Ishikawa (cell line): ENCODE data around the gene TFRC.

ENCODE experiments used
- CEBPB ChIP-seq: IDR thresholded peaks from 2 replicates; pipeline ENCODE4 v1.6.1; 2012
- CREB1 ChIP-seq: IDR thresholded peaks from 2 replicates; pipeline ENCODE4 v1.6.1; 2012; ENCODE audit warnings: low read depth
- EGR1 ChIP-seq: IDR thresholded peaks from 2 replicates; pipeline ENCODE4 v1.6.1; 2012
- EP300 ChIP-seq: IDR thresholded peaks from 2 replicates; pipeline ENCODE4 v1.6.1; 2012; ENCODE audit warnings: borderline replicate concordance
- FOXM1 ChIP-seq: IDR thresholded peaks from 2 replicates; pipeline ENCODE4 v1.6.1; 2012; ENCODE audit warnings: low read depth, borderline replicate concordance
- NFIC ChIP-seq: IDR thresholded peaks from 2 replicates; pipeline ENCODE4 v1.6.1; 2012
- RAD21 ChIP-seq: IDR thresholded peaks from 2 replicates; pipeline ENCODE4 v1.6.1; 2012; ENCODE audit warnings: low read depth
- REST ChIP-seq: IDR thresholded peaks from 2 replicates; pipeline ENCODE4 v1.6.1; 2012; ENCODE audit warnings: low read depth, mild to moderate bottlenecking
- TAF1 ChIP-seq: IDR thresholded peaks from 2 replicates; pipeline ENCODE4 v1.6.1; 2012; ENCODE audit warnings: low read depth, mild to moderate bottlenecking
- TCF12 ChIP-seq: IDR thresholded peaks from 2 replicates; pipeline ENCODE4 v1.6.1; 2012; ENCODE audit warnings: low read depth
- TEAD4 ChIP-seq: IDR thresholded peaks from 2 replicates; pipeline ENCODE4 v1.6.1; 2012
- YY1 ChIP-seq: IDR thresholded peaks from 2 replicates; pipeline ENCODE4 v1.6.1; 2012; ENCODE audit warnings: low read depth
- ZBTB7A ChIP-seq: IDR thresholded peaks from 2 replicates; pipeline ENCODE4 v1.6.1; 2012; ENCODE audit warnings: low read depth
- TF ChIP-seq, protein P1 (sequence below): IDR thresholded peaks from 2 replicates; pipeline ENCODE4 v1.6.1; 2012
- TF ChIP-seq, protein P2 (sequence below): IDR thresholded peaks from 2 replicates; pipeline ENCODE4 v1.6.1; 2012

TFRC gene

DNA sequence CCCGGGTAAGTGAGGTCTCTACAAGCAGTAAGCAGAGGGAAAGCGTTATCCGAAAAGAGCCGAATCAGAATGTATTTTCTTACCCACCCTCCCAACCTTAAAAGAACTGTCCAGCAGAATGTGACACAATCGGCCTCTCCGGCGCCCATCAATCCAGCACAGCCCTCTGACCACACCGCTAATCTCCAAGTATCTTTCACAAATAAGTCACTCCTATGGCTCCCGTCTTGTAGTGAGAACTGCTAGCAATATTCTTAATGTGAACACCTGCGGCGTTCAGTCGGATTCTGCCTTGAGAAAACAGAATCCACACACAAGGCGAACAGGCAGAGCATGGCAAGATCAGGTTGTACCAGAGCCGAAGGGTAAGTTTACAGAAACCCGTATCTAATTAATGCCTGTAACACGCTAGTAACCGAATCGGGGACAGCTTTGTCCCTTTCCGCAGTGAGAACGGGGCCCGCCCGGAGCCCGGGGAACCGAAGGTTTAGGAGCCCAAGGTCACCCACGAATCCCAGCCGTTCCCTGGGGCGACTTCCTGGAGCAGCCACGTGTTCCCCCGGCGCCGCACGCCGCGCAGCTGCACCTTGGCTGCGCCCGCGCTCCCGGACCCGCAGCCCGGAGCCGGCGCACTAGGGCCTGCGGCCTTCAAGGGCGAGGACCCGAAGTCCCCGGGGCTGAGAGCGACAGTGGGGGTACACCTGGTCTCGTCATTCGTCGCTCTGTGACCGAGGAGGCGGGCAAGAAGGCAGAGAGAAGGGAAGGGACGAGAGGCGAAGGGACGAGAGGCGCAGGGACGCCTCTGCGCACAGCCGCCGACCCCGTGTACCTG is 672 bp downstream of the TFRC start:
- no peak for TF ChIP-seq TAF1
- no peak for TF ChIP-seq EGR1
- TF ChIP-seq NFIC: 0 out of 2 replicates have a peak, but pooled peaks have one; percentile 9
- no peak for TF ChIP-seq ZBTB7A
- TF ChIP-seq FOXM1: no peak
- no peak for TF ChIP-seq TCF12
- TF ChIP-seq EP300: no peak
- TF ChIP-seq, protein P1, sequence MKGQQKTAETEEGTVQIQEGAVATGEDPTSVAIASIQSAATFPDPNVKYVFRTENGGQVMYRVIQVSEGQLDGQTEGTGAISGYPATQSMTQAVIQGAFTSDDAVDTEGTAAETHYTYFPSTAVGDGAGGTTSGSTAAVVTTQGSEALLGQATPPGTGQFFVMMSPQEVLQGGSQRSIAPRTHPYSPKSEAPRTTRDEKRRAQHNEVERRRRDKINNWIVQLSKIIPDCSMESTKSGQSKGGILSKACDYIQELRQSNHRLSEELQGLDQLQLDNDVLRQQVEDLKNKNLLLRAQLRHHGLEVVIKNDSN: peak; percentile 91
- TF ChIP-seq YY1: peak; percentile 8; the same call in 1 of the 2 replicates
- TF ChIP-seq CEBPB: no peak
- TF ChIP-seq RAD21: no peak
- no peak for TF ChIP-seq CREB1
- TF ChIP-seq TEAD4: peak; percentile 3; the same call in 1 of the 2 replicates
- TF ChIP-seq, protein P2, sequence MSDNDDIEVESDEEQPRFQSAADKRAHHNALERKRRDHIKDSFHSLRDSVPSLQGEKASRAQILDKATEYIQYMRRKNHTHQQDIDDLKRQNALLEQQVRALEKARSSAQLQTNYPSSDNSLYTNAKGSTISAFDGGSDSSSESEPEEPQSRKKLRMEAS: peak; percentile 96
- TF ChIP-seq REST: peak; percentile 74

DNA sequence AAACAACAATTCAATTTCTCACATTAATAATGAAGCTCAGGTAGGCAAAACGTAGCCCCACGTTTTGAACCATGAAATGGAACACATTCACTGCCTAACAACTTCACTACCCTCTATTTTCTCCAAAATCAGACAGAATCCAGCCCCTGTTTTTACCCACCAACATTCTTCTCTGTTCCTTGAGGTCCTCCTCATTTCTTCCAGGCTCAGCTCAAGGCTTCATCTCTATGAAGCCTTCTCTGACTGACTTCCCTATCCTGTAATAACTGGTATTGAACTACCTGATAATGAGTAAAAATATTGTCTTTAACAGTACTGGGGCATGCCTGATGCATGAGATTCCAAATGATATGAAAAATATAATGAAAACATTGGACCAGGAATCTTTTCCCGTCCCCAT is 2.2 kb downstream of the TFRC start:
- TF ChIP-seq, protein P2: no peak

GRCh38 chr3:196075013-196075412 is 6.9 kb downstream of the TFRC start:
- TF ChIP-seq TAF1 (no peak), EGR1 (no peak), YY1 (no peak), REST (no peak), TEAD4 (no peak), EP300 (no peak)
- TF ChIP-seq, protein P1: no peak

- TF ChIP-seq, protein P1: no peak
- TF ChIP-seq YY1 (no peak), RAD21 (peak; percentile 94)
Measured at GRCh38 chr3:196073255-196073753, 8.6 kb downstream of the TFRC start.

DNA sequence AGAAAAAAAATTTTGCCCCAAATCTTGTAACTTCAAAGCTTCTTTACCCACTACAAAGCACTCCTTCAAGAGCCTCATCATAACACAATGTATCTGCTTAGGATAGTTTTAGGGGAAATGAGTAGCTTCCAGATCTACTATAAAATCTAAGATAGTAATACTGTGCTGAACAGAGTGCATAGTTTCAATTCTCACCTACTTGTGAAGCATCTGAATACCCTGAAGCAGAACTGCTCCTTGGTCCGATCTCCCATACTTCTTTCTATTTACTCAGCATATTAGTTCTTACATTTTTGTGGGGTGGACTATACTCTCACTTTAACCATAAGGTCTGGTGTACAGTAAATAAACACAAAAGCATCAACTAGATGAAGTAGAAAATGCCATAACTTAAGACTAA is 9.6 kb downstream of the TFRC start:
- TF ChIP-seq TEAD4: no peak
- TF ChIP-seq TCF12: no peak
- no peak for TF ChIP-seq NFIC
- no peak for TF ChIP-seq REST
- TF ChIP-seq, protein P1: no peak
- no peak for TF ChIP-seq YY1
- TF ChIP-seq CREB1: no peak
- no peak for TF ChIP-seq TAF1
- TF ChIP-seq FOXM1: no peak
- no peak for TF ChIP-seq CEBPB
- TF ChIP-seq, protein P2: no peak
- no peak for TF ChIP-seq ZBTB7A
- TF ChIP-seq EGR1: no peak
- TF ChIP-seq EP300: no peak
- no peak for TF ChIP-seq RAD21
